OCI-LY1 (cell line): ENCODE results near the gene TCF23.
"Not testable (repeated sequence)": the region's sequence is repeated elsewhere in the genome, so short reads cannot be mapped to it uniquely, and the experiment has no call there.

Experiments used
- EZH2 ChIP-seq: fragments of 200-600 bp; sonication (generic), shearing (Covaris generic); IDR thresholded peaks from 2 replicates; pipeline ENCODE4 v1.8.0; 2017; ENCODE audit warnings: borderline replicate concordance, mixed run types, mild to moderate bottlenecking, antibody characterized with exemption, low read length, moderate library complexity, mixed read lengths
- TF ChIP-seq, protein P1 (sequence below): fragments of 200-600 bp; sonication (generic), shearing (Covaris generic); IDR thresholded peaks from 2 replicates; pipeline ENCODE4 v1.5.1; 2017; ENCODE audit warnings: mild to moderate bottlenecking, antibody characterized with exemption, low read length, moderate library complexity, mixed read lengths

- not testable (repeated sequence) for TF ChIP-seq EZH2
- TF ChIP-seq, protein P1, sequence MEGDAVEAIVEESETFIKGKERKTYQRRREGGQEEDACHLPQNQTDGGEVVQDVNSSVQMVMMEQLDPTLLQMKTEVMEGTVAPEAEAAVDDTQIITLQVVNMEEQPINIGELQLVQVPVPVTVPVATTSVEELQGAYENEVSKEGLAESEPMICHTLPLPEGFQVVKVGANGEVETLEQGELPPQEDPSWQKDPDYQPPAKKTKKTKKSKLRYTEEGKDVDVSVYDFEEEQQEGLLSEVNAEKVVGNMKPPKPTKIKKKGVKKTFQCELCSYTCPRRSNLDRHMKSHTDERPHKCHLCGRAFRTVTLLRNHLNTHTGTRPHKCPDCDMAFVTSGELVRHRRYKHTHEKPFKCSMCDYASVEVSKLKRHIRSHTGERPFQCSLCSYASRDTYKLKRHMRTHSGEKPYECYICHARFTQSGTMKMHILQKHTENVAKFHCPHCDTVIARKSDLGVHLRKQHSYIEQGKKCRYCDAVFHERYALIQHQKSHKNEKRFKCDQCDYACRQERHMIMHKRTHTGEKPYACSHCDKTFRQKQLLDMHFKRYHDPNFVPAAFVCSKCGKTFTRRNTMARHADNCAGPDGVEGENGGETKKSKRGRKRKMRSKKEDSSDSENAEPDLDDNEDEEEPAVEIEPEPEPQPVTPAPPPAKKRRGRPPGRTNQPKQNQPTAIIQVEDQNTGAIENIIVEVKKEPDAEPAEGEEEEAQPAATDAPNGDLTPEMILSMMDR, result not testable (repeated sequence)
These were observed 27.0 kb downstream of the TCF23 start for GRCh38 chr2:27175781-27176180.
